K562 (cell line): ENCODE data around the gene UBN1. TPM values are rescaled to one million over a fixed set of nuclear protein-coding genes. Genes with fewer than 3 reads are reported as not detected.

ENCODE experiments used
- FOSL1 ChIP-seq: fragments of 200-800 bp; sonication (Bioruptor generic); conservative IDR thresholded peaks from 2 replicates; pipeline ENCODE4 v1.6.1; 2016; ENCODE audit warnings: missing genetic modification characterization, missing compliant biosample characterization
- MTA3 ChIP-seq: fragments of 450-650 bp; formaldehyde crosslinking; IDR thresholded peaks from 2 replicates; pipeline ENCODE4 v1.6.1; 2017; ENCODE audit warnings: mild to moderate bottlenecking, borderline replicate concordance
- RAD51 ChIP-seq: fragments of 450-650 bp; IDR thresholded peaks from 2 replicates; pipeline ENCODE4 v1.7.1; 2016; ENCODE audit warnings: low read depth, mild to moderate bottlenecking, borderline replicate concordance
- REST ChIP-seq, 2 experiments: fragments of 450-650 bp; formaldehyde crosslinking in 1 of 2; IDR thresholded peaks; 2 replicates each; pipeline versions ENCODE4 v1.4.0 to v1.6.1; 2014 to 2020; ENCODE audit warnings: mild to moderate bottlenecking in 2 of 2, borderline replicate concordance in 1 of 2, low read depth in 1 of 2
- SMAD3 ChIP-seq: fragments of 450-650 bp; formaldehyde crosslinking; conservative IDR thresholded peaks from 2 replicates; pipeline ENCODE4 v1.4.0; 2020; ENCODE audit warnings: mild to moderate bottlenecking
- THRA ChIP-seq: fragments of 450-650 bp; IDR thresholded peaks from 2 replicates; pipeline ENCODE4 v1.6.1; 2017; ENCODE audit warnings: mild to moderate bottlenecking, moderate library complexity
- UBTF ChIP-seq, 2 experiments: IDR thresholded peaks; 2 replicates each; pipeline ENCODE4 v1.6.1; 2012; ENCODE audit warnings: improper control_type of control experiment in 2 of 2, low read depth in 2 of 2, low read length in 2 of 2, borderline replicate concordance in 1 of 2
- ZNF780A ChIP-seq: fragments of 250-450 bp; sonication (Bioruptor Pico); IDR thresholded peaks from 2 replicates; pipeline ENCODE4 v1.5.0; 2021; ENCODE audit warnings: mild to moderate bottlenecking
- polyA plus RNA-seq, 8 experiments: library from polyadenylated mRNA; depleted of rRNA in 4 of 8; stranded (reverse) in 5 of 8; unstranded in 3 of 8; fragments of >200 nt; fragmentation: Nextera tagmentation in 2 of 8; fragmentation: Illumina TruSeq in 1 of 8; extraction: Ambion mirVana in 2 of 8; extraction: Trizol in 1 of 8; gene quantifications; 2 replicates each; pipeline versions ENCODE4 v1.2.1 to v1.2.3, GENCODE V29; 2011 to 2014; ENCODE audit warnings: inconsistent platforms in 1 of 8, missing spikeins in 1 of 8
- total RNA-seq, 7 experiments: library from RNA; depleted of rRNA in 6 of 7; stranded (reverse); fragments of >200 nt in 6 of 7; fragmentation: Illumina TruSeq in 2 of 7; extraction: Trizol in 2 of 7; gene quantifications; 2 replicates each; pipeline versions ENCODE4 v1.2.1 to v1.2.3, GENCODE V29; 2011 to 2021; ENCODE audit warnings: low replicate concordance in 1 of 7
- TF ChIP-seq, protein P1 (sequence below): fragments of 450-650 bp; IDR thresholded peaks from 2 replicates; pipeline ENCODE4 v1.6.1; 2014; ENCODE audit warnings: low read depth, mild to moderate bottlenecking, moderate library complexity, borderline replicate concordance
- TF ChIP-seq, protein P2 (sequence below): fragments of 450-650 bp; IDR thresholded peaks from 2 replicates; pipeline ENCODE4 v1.6.1; 2016; ENCODE audit warnings: mild to moderate bottlenecking

Gene UBN1
- total and polyA plus RNA-seq, 9 of the 15 experiments (the other 6 are each of a cell fraction or from before 2014, with no cell fraction given): 1.5 to 45.7 (median 20.6) TPM

- TF ChIP-seq REST (IDR thresholded peaks at IDR 0.05; ENCODE audit: borderline replicate concordance) (no peak), REST (CRISPR knock-in tag; IDR thresholded peaks at IDR 0.05; ENCODE audit: low read depth) (no peak), RAD51 (no peak), UBTF (IDR thresholded peaks at IDR 0.05; ENCODE audit: borderline replicate concordance in 1 of 2, low read depth in 2 of 2, low read length in 2 of 2) (no peak), FOSL1 (tag) (no peak), SMAD3 (CRISPR knock-in tag) (no peak), ZNF780A (CRISPR knock-in tag) (no peak), MTA3 (no peak), THRA (no peak)
- TF ChIP-seq, protein P1, sequence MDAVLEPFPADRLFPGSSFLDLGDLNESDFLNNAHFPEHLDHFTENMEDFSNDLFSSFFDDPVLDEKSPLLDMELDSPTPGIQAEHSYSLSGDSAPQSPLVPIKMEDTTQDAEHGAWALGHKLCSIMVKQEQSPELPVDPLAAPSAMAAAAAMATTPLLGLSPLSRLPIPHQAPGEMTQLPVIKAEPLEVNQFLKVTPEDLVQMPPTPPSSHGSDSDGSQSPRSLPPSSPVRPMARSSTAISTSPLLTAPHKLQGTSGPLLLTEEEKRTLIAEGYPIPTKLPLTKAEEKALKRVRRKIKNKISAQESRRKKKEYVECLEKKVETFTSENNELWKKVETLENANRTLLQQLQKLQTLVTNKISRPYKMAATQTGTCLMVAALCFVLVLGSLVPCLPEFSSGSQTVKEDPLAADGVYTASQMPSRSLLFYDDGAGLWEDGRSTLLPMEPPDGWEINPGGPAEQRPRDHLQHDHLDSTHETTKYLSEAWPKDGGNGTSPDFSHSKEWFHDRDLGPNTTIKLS: no peak
- TF ChIP-seq, protein P2, sequence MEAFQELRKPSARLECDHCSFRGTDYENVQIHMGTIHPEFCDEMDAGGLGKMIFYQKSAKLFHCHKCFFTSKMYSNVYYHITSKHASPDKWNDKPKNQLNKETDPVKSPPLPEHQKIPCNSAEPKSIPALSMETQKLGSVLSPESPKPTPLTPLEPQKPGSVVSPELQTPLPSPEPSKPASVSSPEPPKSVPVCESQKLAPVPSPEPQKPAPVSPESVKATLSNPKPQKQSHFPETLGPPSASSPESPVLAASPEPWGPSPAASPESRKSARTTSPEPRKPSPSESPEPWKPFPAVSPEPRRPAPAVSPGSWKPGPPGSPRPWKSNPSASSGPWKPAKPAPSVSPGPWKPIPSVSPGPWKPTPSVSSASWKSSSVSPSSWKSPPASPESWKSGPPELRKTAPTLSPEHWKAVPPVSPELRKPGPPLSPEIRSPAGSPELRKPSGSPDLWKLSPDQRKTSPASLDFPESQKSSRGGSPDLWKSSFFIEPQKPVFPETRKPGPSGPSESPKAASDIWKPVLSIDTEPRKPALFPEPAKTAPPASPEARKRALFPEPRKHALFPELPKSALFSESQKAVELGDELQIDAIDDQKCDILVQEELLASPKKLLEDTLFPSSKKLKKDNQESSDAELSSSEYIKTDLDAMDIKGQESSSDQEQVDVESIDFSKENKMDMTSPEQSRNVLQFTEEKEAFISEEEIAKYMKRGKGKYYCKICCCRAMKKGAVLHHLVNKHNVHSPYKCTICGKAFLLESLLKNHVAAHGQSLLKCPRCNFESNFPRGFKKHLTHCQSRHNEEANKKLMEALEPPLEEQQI: no peak
Observed at GRCh38 chr16:4828567-4829321, 18.5 kb upstream of the UBN1 start (continued).
